D721Med (cell line): ENCODE measurements around the gene RCN1.

Experiments used
- DNase-seq: peaks from one replicate; pipeline ENCODE4 v3.0.0; 2011; ENCODE audit warnings: low spot score; ENCODE audit not compliant: insufficient read length
- FAIRE-seq: peaks from 2 replicates; lab custom pipeline; 2011; peaks lifted over from hg19 to GRCh38; lab: Jason Lieb, UNC
- CTCF ChIP-seq: IDR thresholded peaks from 2 replicates; pipeline ENCODE4 v1.5.1; 2012; ENCODE audit warnings: mild to moderate bottlenecking, control low read depth; ENCODE audit not compliant: insufficient read depth; ENCODE audit errors: missing control alignments

Gene RCN1

GRCh38 chr11:32109592-32109991 is 18.7 kb downstream of the RCN1 start:
- no peak for TF ChIP-seq CTCF
- FAIRE-seq (no peak), DNase-seq (no peak)

GRCh38 chr11:32110795-32111194 is 19.9 kb downstream of the RCN1 start:
- DNase-seq = no peak
- no peak for FAIRE-seq
- no peak for TF ChIP-seq CTCF

- FAIRE-seq = no peak
- no peak for DNase-seq
- no peak for TF ChIP-seq CTCF
Observed at GRCh38 chr11:32113200-32113919, 22.5 kb downstream of the RCN1 start.

GRCh38 chr11:32113920-32114203 is 23.0 kb downstream of the RCN1 start:
- TF ChIP-seq CTCF = no peak
- FAIRE-seq = no peak
- no peak for DNase-seq

GRCh38 chr11:32115446-32115845 is 24.6 kb downstream of the RCN1 start:
- FAIRE-seq = no peak
- DNase-seq = no peak
- peak; percentile 5 for TF ChIP-seq CTCF

- no peak for TF ChIP-seq CTCF
- FAIRE-seq = no peak
- no peak for DNase-seq
Observed at GRCh38 chr11:32116668-32117067, 25.8 kb downstream of the RCN1 start.
